K562 (cell line): ENCODE measurements around the gene MAP3K7. TPM values are rescaled to one million over a fixed set of nuclear protein-coding genes. Genes with fewer than 3 reads are reported as not detected.

Experiments
- AFF1 ChIP-seq, 2 experiments: fragments of 450-650 bp; IDR thresholded peaks; 2 replicates each; pipeline ENCODE4 v1.6.1; 2018; ENCODE audit warnings: mild to moderate bottlenecking in 2 of 2, low read depth in 1 of 2; ENCODE audit not compliant: partially characterized antibody in 2 of 2
- ARNT ChIP-seq, 2 experiments: fragments of 450-650 bp; IDR thresholded peaks; 2 replicates each; pipeline ENCODE4 v1.6.1; 2016; ENCODE audit warnings: mild to moderate bottlenecking in 1 of 2
- CCAR2 ChIP-seq: fragments of 200-400 bp; formaldehyde crosslinking; IDR thresholded peaks from 2 replicates; pipeline ENCODE4 v1.6.1; 2017; ENCODE audit warnings: mild to moderate bottlenecking, low read depth, low read length
- CCNT2 ChIP-seq: IDR thresholded peaks from 2 replicates; pipeline ENCODE4 v1.6.1; 2011; ENCODE audit warnings: borderline replicate concordance, low read depth, mild to moderate bottlenecking, moderate library complexity, mixed read lengths, low read length; ENCODE audit not compliant: insufficient read length; ENCODE audit errors: extremely low read depth
- E2F4 ChIP-seq: sonication (generic); formaldehyde crosslinking; IDR thresholded peaks from 2 replicates; pipeline ENCODE4 v1.8.0; 2022; ENCODE audit warnings: mild to moderate bottlenecking, low read depth, missing genetic modification reagents
- HMG20B ChIP-seq: fragments of 250-450 bp; sonication (Bioruptor Pico); IDR thresholded peaks from 2 replicates; pipeline ENCODE4 v1.5.0; 2021; ENCODE audit warnings: mild to moderate bottlenecking
- HNRNPL ChIP-seq: fragments of 200-400 bp; formaldehyde crosslinking; IDR thresholded peaks from 2 replicates; pipeline ENCODE4 v1.6.1; 2017; ENCODE audit warnings: low read depth, mild to moderate bottlenecking, low read length
- KDM1A ChIP-seq, 2 experiments: fragments of 450-650 bp; IDR thresholded peaks; 2 replicates each; pipeline ENCODE4 v1.6.1; 2016; ENCODE audit warnings: mild to moderate bottlenecking in 2 of 2
- MYC ChIP-seq, 2 experiments: fragments of 250-450 bp in 1 of 2; sonication (Bioruptor Pico) in 1 of 2; IDR thresholded peaks; 2 replicates each; pipeline versions ENCODE4 v1.5.1 to v1.6.1; 2012 to 2021; ENCODE audit warnings: low read depth in 2 of 2, borderline replicate concordance in 1 of 2, improper control_type of control experiment in 1 of 2, low read length in 1 of 2, mild to moderate bottlenecking in 1 of 2, moderate library complexity in 1 of 2
- NFE2L1 ChIP-seq: fragments of 450-650 bp; IDR thresholded peaks from 2 replicates; pipeline ENCODE4 v1.6.1; 2016; ENCODE audit warnings: missing genetic modification characterization, low read depth, mild to moderate bottlenecking, missing compliant biosample characterization, moderate library complexity, borderline replicate concordance
- POLR2A ChIP-seq: fragments of 450-650 bp; conservative IDR thresholded peaks from 2 replicates; pipeline ENCODE4 v1.6.1; 2016
- RAD21 ChIP-seq, 2 experiments: fragments of 250-450 bp in 1 of 2; fragments of 450-650 bp in 1 of 2; sonication (Bioruptor Pico) in 1 of 2; formaldehyde crosslinking in 1 of 2; IDR thresholded peaks in 1 of 2; conservative IDR thresholded peaks in 1 of 2; 2 replicates each; pipeline versions ENCODE4 v1.4.0 to v1.8.0; 2020 to 2022; ENCODE audit warnings: mild to moderate bottlenecking in 2 of 2, moderate library complexity in 1 of 2
- RFX7 ChIP-seq: fragments of 250-450 bp; sonication (Bioruptor Pico); IDR thresholded peaks from 2 replicates; pipeline ENCODE4 v1.5.1; 2021; ENCODE audit warnings: mild to moderate bottlenecking
- SAFB ChIP-seq: fragments of 200-400 bp; formaldehyde crosslinking; IDR thresholded peaks from 2 replicates; pipeline ENCODE4 v1.6.1; 2017; ENCODE audit warnings: low read depth, low read length, borderline replicate concordance
- SMARCE1 ChIP-seq: fragments of 450-650 bp; IDR thresholded peaks from 2 replicates; pipeline ENCODE4 v1.7.1; 2016; ENCODE audit warnings: mild to moderate bottlenecking
- SNAPC5 ChIP-seq: fragments of 250-450 bp; sonication (Bioruptor Pico); IDR thresholded peaks from 2 replicates; pipeline ENCODE4 v1.8.0; 2021; ENCODE audit warnings: moderate library complexity, mild to moderate bottlenecking, inconsistent platforms
- TAF15 ChIP-seq: fragments of 200-400 bp; formaldehyde crosslinking; IDR thresholded peaks from 2 replicates; pipeline ENCODE4 v1.6.1; 2017; ENCODE audit warnings: mild to moderate bottlenecking, low read depth, low read length, moderate library complexity
- XRCC5 ChIP-seq: fragments of 200-400 bp; formaldehyde crosslinking; IDR thresholded peaks from 2 replicates; pipeline ENCODE4 v1.6.1; 2017; ENCODE audit warnings: low read depth, mild to moderate bottlenecking, low read length
- ZKSCAN1 ChIP-seq: fragments of 150-350 bp; IDR thresholded peaks from 2 replicates; pipeline ENCODE4 v1.6.1; 2016; ENCODE audit warnings: low read depth, low read length
- ZNF444 ChIP-seq: fragments of 250-450 bp; sonication (Bioruptor Pico); IDR thresholded peaks from 2 replicates; pipeline ENCODE4 v1.4.0; 2020; ENCODE audit warnings: mild to moderate bottlenecking, moderate library complexity
- ZNF586 ChIP-seq: fragments of 450-650 bp; formaldehyde crosslinking; conservative IDR thresholded peaks from 2 replicates; pipeline ENCODE4 v1.4.0; 2020; ENCODE audit warnings: mild to moderate bottlenecking, moderate library complexity
- ZNF780A ChIP-seq: fragments of 250-450 bp; sonication (Bioruptor Pico); IDR thresholded peaks from 2 replicates; pipeline ENCODE4 v1.5.0; 2021; ENCODE audit warnings: mild to moderate bottlenecking
- ZNF830 ChIP-seq: fragments of 250-450 bp; sonication (Bioruptor Pico); IDR thresholded peaks from 2 replicates; pipeline ENCODE4 v1.5.0; 2021; ENCODE audit warnings: mild to moderate bottlenecking
- polyA plus RNA-seq, 8 experiments: library from polyadenylated mRNA; depleted of rRNA in 4 of 8; stranded (reverse) in 5 of 8; unstranded in 3 of 8; fragments of >200 nt; fragmentation: Nextera tagmentation in 2 of 8; fragmentation: Illumina TruSeq in 1 of 8; extraction: Ambion mirVana in 2 of 8; extraction: Trizol in 1 of 8; gene quantifications; 2 replicates each; pipeline versions ENCODE4 v1.2.1 to v1.2.3, GENCODE V29; 2011 to 2014; ENCODE audit warnings: inconsistent platforms in 1 of 8, missing spikeins in 1 of 8
- total RNA-seq, 7 experiments: library from RNA; depleted of rRNA in 6 of 7; stranded (reverse); fragments of >200 nt in 6 of 7; fragmentation: Illumina TruSeq in 2 of 7; extraction: Trizol in 2 of 7; gene quantifications; 2 replicates each; pipeline versions ENCODE4 v1.2.1 to v1.2.3, GENCODE V29; 2011 to 2021; ENCODE audit warnings: low replicate concordance in 1 of 7

Gene MAP3K7
- total and polyA plus RNA-seq, 9 of the 15 experiments (the other 6 are each of a cell fraction or from before 2014, with no cell fraction given): 13.4 to 60.9 (median 34.8) TPM

GRCh38 chr6:90502866-90503407, 83.9 kb downstream of the MAP3K7 start (continued):
- TF ChIP-seq POLR2A (no peak; the same call in 1 of the 2 replicates), NFE2L1 (tag) (peak; percentile 82), E2F4 (CRISPR knock-in tag) (no peak), XRCC5 (no peak), SMARCE1 (peak; percentile 89), HMG20B (CRISPR knock-in tag) (no peak), SAFB (no peak), ZNF444 (CRISPR knock-in tag) (no peak), RAD21 (CRISPR knock-in tag; conservative IDR thresholded peaks at IDR 0.05 in 1 of 2, IDR thresholded peaks at IDR 0.05 in 1 of 2) (peak in 1 of 2 experiments; percentile 39; a peak in 2 of 4 replicates), MYC (IDR thresholded peaks at IDR 0.05; ENCODE audit: low read depth, low read length) (peak; percentile 40; the same call in 1 of the 2 replicates), MYC (CRISPR knock-in tag; IDR thresholded peaks at IDR 0.05; ENCODE audit: borderline replicate concordance, low read depth) (no peak), AFF1 (IDR thresholded peaks at IDR 0.05; ENCODE audit: low read depth in 1 of 2, partially characterized antibody in 2 of 2) (no peak), ZNF830 (CRISPR knock-in tag) (no peak), KDM1A (IDR thresholded peaks at IDR 0.05) (peak; percentile 92 to 95), ZNF780A (CRISPR knock-in tag) (no peak), CCAR2 (no peak), HNRNPL (no peak), ZNF586 (CRISPR knock-in tag) (no peak), SNAPC5 (no peak), ARNT (IDR thresholded peaks at IDR 0.05) (peak in 1 of 2 experiments; percentile 47; a peak in 1 of 4 replicates), TAF15 (no peak), ZKSCAN1 (no peak), CCNT2 (peak; percentile 35), RFX7 (CRISPR knock-in tag) (no peak)
